GM23338 (cell line): Measurements from ENCODE around the gene RAX2. TPM values are rescaled to one million over a fixed set of nuclear protein-coding genes. Genes with fewer than 3 reads are reported as not detected.

Source experiments
- ATAC-seq: fragments of 200-7000 bp; cut with Tn5 transposase; 3 replicates; pipeline ENCODE4 v1.9.1; 2020
- DNase-seq: peaks from one replicate; pipeline ENCODE4 v3.0.0-alpha.2; 2015; ENCODE audit warnings: low spot score
- H2AFZ ChIP-seq: fragments of 200-600 bp; sonication (generic); 2 replicates; pipeline ENCODE4 v1.8.0; 2016; ENCODE audit warnings: antibody characterized with exemption, mild to moderate bottlenecking, moderate library complexity
- H3F3A ChIP-seq: fragments of 200-600 bp; sonication (generic); replicated peaks from 2 replicates; pipeline ENCODE4 v1.8.0; 2017; ENCODE audit warnings: antibody characterized with exemption, mixed run types, low read depth
- H3K27ac ChIP-seq: fragments of 200-600 bp; sonication (generic); 2 replicates; pipeline ENCODE4 v1.6.1; 2016; ENCODE audit warnings: low read depth
- H3K27me3 ChIP-seq: fragments of 200-600 bp; sonication (generic); 2 replicates; pipeline ENCODE4 v1.8.0; 2016; ENCODE audit warnings: mild to moderate bottlenecking, mixed run types, moderate library complexity; ENCODE audit not compliant: insufficient read depth
- H3K36me3 ChIP-seq: fragments of 200-600 bp; sonication (generic); 2 replicates; pipeline ENCODE4 v1.8.0; 2016; ENCODE audit warnings: mild to moderate bottlenecking; ENCODE audit not compliant: insufficient read depth
- H3K4me1 ChIP-seq: fragments of 200-600 bp; sonication (generic); 2 replicates; pipeline ENCODE4 v1.8.0; 2016; ENCODE audit warnings: mild to moderate bottlenecking, moderate library complexity; ENCODE audit not compliant: insufficient read depth
- H3K4me2 ChIP-seq: fragments of 200-600 bp; sonication (generic); 2 replicates; pipeline ENCODE4 v1.7.1; 2017; ENCODE audit warnings: mixed run types
- H3K4me3 ChIP-seq: fragments of 200-600 bp; sonication (generic); 2 replicates; pipeline ENCODE4 v1.6.1; 2016; ENCODE audit warnings: mixed run types
- H3K79me2 ChIP-seq: fragments of 200-600 bp; sonication (generic); replicated peaks from 2 replicates; pipeline ENCODE4 v1.8.0; 2017; ENCODE audit warnings: mild to moderate bottlenecking; ENCODE audit not compliant: insufficient read depth
- H3K9me2 ChIP-seq: fragments of 200-600 bp; sonication (generic); 2 replicates; pipeline ENCODE4 v1.8.0; 2017; ENCODE audit not compliant: insufficient read depth
- H4K20me1 ChIP-seq: fragments of 200-600 bp; sonication (generic); replicated peaks from 2 replicates; pipeline ENCODE4 v1.8.0; 2017; ENCODE audit warnings: mild to moderate bottlenecking; ENCODE audit not compliant: insufficient read depth
- H3K27ac Mint-ChIP-seq: 2 replicates; pipeline ENCODE4 v1.8.0; 2020; ENCODE audit warnings: inconsistent platforms, mild to moderate bottlenecking, moderate library complexity, mixed read lengths
- H3K27me3 Mint-ChIP-seq: 3 replicates; pipeline ENCODE4 v1.8.0; 2022; ENCODE audit warnings: low read depth, mild to moderate bottlenecking, moderate library complexity, mixed read lengths, inconsistent platforms; ENCODE audit not compliant: insufficient read depth, poor library complexity
- H3K36me3 Mint-ChIP-seq: 3 replicates; pipeline ENCODE4 v1.8.0; 2021; ENCODE audit warnings: low read depth, mild to moderate bottlenecking, inconsistent platforms, moderate library complexity, mixed read lengths
- H3K4me1 Mint-ChIP-seq: 3 replicates; pipeline ENCODE4 v1.8.0; 2020; ENCODE audit warnings: mild to moderate bottlenecking, inconsistent platforms, mixed read lengths
- H3K4me3 Mint-ChIP-seq: 3 replicates; pipeline ENCODE4 v1.8.0; 2021; ENCODE audit warnings: moderate library complexity, mild to moderate bottlenecking, inconsistent platforms, mixed read lengths
- H3K9me3 Mint-ChIP-seq: 3 replicates; pipeline ENCODE4 v1.8.0; 2020; ENCODE audit warnings: moderate library complexity, mild to moderate bottlenecking, inconsistent platforms, mixed read lengths
- CREB1 ChIP-seq: fragments of 250-450 bp; sonication (Bioruptor Pico); IDR thresholded peaks from 2 replicates; pipeline ENCODE4 v1.5.0; 2020; ENCODE audit warnings: low read depth, mild to moderate bottlenecking, moderate library complexity
- EZH2phosphoT487 ChIP-seq: fragments of 200-600 bp; sonication (generic); IDR thresholded peaks from one replicate; pipeline ENCODE4 v1.8.1; 2018; ENCODE audit warnings: antibody characterized with exemption; ENCODE audit not compliant: unreplicated experiment
- NANOG ChIP-seq: IDR thresholded peaks from 2 replicates; pipeline ENCODE4 v1.6.1; 2016; ENCODE audit warnings: antibody characterized with exemption, borderline replicate concordance
- ZNF331 ChIP-seq: fragments of 250-450 bp; sonication (Bioruptor Pico); IDR thresholded peaks from 2 replicates; pipeline ENCODE4 v1.5.0; 2020; ENCODE audit warnings: low read depth, mild to moderate bottlenecking, moderate library complexity
- polyA plus RNA-seq: library from polyadenylated mRNA; unstranded; fragments of >200 nt; fragmentation: Nextera tagmentation; extraction: Ambion mirVana; gene quantifications from 2 replicates; pipeline ENCODE4 v1.2.1, GENCODE V29; 2016
- total RNA-seq: library from RNA; depleted of rRNA; stranded (reverse); fragments of >200 nt; shearing (Covaris generic); gene quantifications from 2 replicates; pipeline ENCODE4 v1.2.3, GENCODE V29; 2014
- TF ChIP-seq, protein P1 (sequence below): fragments of 250-450 bp; sonication (Bioruptor Pico); IDR thresholded peaks from 2 replicates; pipeline ENCODE4 v1.5.0; 2020; ENCODE audit warnings: mild to moderate bottlenecking, moderate library complexity
- TF ChIP-seq, protein P2 (sequence below), 2 experiments: fragments of 200-600 bp in 1 of 2; sonication (generic) in 1 of 2; conservative IDR thresholded peaks; 2 replicates each; pipeline versions ENCODE4 v1.5.1 to v1.6.1; 2016 to 2017; ENCODE audit warnings: antibody characterized with exemption in 2 of 2, low read depth in 2 of 2, mild to moderate bottlenecking in 2 of 2, moderate library complexity in 1 of 2
- TF ChIP-seq, protein P3 (sequence below): IDR thresholded peaks from one replicate; pipeline ENCODE4 v1.6.1; 2018; ENCODE audit warnings: antibody characterized with exemption; ENCODE audit not compliant: unreplicated experiment

The RAX2 gene
- total and polyA plus RNA-seq, 2 experiments from 2014 or later, result 0.13 TPM; not detected in 1

DNA sequence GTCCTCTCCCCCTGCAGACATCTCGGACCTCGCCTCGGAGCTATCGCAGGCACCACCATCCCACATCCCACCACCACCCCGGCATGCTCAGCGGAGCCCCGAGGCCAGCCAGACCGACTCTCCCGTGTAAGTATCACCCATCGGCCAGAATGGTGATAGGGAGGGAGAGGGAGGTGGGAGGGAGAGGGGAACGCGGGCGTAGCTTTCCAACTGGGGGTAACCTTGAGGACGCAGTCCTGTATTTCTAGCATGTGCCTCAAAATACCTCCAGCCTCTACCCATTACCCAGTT, 37.8 kb downstream of the RAX2 start:
- TF ChIP-seq CREB1 (CRISPR knock-in tag) (no peak), ZNF331 (CRISPR knock-in tag) (no peak), EZH2phosphoT487 (no peak), NANOG (no peak)
- TF ChIP-seq, protein P1, sequence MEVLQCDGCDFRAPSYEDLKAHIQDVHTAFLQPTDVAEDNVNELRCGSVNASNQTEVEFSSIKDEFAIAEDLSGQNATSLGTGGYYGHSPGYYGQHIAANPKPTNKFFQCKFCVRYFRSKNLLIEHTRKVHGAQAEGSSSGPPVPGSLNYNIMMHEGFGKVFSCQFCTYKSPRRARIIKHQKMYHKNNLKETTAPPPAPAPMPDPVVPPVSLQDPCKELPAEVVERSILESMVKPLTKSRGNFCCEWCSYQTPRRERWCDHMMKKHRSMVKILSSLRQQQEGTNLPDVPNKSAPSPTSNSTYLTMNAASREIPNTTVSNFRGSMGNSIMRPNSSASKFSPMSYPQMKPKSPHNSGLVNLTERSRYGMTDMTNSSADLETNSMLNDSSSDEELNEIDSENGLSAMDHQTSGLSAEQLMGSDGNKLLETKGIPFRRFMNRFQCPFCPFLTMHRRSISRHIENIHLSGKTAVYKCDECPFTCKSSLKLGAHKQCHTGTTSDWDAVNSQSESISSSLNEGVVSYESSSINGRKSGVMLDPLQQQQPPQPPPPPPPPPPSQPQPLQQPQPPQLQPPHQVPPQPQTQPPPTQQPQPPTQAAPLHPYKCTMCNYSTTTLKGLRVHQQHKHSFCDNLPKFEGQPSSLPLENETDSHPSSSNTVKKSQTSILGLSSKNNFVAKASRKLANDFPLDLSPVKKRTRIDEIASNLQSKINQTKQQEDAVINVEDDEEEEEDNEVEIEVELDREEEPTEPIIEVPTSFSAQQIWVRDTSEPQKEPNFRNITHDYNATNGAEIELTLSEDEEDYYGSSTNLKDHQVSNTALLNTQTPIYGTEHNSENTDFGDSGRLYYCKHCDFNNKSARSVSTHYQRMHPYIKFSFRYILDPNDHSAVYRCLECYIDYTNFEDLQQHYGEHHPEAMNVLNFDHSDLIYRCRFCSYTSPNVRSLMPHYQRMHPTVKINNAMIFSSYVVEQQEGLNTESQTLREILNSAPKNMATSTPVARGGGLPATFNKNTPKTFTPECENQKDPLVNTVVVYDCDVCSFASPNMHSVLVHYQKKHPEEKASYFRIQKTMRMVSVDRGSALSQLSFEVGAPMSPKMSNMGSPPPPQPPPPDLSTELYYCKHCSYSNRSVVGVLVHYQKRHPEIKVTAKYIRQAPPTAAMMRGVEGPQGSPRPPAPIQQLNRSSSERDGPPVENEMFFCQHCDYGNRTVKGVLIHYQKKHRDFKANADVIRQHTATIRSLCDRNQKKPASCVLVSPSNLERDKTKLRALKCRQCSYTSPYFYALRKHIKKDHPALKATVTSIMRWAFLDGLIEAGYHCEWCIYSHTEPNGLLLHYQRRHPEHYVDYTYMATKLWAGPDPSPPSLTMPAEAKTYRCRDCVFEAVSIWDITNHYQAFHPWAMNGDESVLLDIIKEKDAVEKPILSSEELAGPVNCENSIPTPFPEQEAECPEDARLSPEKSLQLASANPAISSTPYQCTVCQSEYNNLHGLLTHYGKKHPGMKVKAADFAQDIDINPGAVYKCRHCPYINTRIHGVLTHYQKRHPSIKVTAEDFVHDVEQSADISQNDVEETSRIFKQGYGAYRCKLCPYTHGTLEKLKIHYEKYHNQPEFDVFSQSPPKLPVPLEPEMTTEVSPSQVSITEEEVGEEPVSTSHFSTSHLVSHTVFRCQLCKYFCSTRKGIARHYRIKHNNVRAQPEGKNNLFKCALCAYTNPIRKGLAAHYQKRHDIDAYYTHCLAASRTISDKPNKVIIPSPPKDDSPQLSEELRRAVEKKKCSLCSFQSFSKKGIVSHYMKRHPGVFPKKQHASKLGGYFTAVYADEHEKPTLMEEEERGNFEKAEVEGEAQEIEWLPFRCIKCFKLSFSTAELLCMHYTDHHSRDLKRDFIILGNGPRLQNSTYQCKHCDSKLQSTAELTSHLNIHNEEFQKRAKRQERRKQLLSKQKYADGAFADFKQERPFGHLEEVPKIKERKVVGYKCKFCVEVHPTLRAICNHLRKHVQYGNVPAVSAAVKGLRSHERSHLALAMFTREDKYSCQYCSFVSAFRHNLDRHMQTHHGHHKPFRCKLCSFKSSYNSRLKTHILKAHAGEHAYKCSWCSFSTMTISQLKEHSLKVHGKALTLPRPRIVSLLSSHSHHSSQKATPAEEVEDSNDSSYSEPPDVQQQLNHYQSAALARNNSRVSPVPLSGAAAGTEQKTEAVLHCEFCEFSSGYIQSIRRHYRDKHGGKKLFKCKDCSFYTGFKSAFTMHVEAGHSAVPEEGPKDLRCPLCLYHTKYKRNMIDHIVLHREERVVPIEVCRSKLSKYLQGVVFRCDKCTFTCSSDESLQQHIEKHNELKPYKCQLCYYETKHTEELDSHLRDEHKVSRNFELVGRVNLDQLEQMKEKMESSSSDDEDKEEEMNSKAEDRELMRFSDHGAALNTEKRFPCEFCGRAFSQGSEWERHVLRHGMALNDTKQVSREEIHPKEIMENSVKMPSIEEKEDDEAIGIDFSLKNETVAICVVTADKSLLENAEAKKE (CRISPR knock-in tag), result no peak
- no peaks in the 10 kb centered on the region for H4K20me1 ChIP-seq

DNA sequence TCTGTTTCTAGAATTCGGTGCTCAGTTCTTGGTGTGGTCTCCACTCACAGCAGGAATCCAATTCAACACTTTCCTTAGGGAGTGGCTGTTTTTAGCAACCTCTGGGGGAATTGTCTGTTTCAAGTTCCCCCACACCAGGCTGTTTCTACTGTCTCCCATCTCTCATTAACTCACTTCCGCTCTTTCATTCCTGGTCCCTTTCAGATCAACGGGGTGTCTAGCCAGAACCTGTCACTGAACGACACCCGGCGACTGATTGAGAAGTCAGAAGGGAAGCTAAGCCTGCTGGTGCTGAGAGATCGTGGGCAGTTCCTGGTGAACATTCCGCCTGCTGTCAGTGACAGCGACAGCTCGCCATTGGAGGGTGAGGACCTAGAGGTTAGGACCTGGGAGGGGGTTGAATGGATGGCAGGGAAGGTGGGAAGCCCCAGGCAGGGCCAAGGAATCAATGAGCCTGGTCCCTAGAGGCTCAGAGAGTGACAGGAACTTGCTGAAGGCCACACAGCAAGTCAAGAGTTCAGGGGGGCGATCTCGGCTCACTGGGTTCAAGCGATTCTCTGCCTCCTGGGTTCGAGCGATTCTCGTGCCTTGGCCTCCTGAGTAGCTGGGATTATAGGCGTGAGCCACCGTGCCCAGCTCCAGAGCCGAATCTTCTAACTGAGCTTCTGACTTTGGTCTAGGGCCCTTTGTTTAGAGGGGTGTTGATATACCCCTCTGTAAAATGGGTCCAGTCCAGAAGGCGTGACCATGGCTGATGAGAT, 38.3 kb downstream of the RAX2 start:
- Mint-ChIP-seq H3K36me3 (0 out of 3 replicates have a peak, but pooled peaks cover 3% of the 10 kb centered on the region), H3K27ac (no peak overlapping the region), H3K9me3 (no peaks in the 10 kb centered on the region), H3K27me3 (peaks cover 13% of the 10 kb centered on the region), H3K4me3 (no peak overlapping the region), H3K4me1 (no peaks in the 10 kb centered on the region; the same call in 2 of the 3 replicates)
- peaks cover 4% of the 10 kb centered on the region; the same call in 1 of the 2 replicates for H3K36me3 ChIP-seq
- H3K27ac ChIP-seq, result no peak overlapping the region
- no peaks in the 10 kb centered on the region for H3K4me1 ChIP-seq
- H3K9me2 ChIP-seq, result no peaks in the 10 kb centered on the region
- ATAC-seq (no peak), DNase-seq (no peak)
- H3K4me2 ChIP-seq, result no peak overlapping the region
- H3K79me2 ChIP-seq, result no peaks in the 10 kb centered on the region
- no peaks in the 10 kb centered on the region for H4K20me1 ChIP-seq
- no peaks in the 10 kb centered on the region for H3K27me3 ChIP-seq
- H2AFZ ChIP-seq, result no peak overlapping the region
- no peaks in the 10 kb centered on the region for H3F3A ChIP-seq
- no peak overlapping the region for H3K4me3 ChIP-seq
- TF ChIP-seq, protein P2, sequence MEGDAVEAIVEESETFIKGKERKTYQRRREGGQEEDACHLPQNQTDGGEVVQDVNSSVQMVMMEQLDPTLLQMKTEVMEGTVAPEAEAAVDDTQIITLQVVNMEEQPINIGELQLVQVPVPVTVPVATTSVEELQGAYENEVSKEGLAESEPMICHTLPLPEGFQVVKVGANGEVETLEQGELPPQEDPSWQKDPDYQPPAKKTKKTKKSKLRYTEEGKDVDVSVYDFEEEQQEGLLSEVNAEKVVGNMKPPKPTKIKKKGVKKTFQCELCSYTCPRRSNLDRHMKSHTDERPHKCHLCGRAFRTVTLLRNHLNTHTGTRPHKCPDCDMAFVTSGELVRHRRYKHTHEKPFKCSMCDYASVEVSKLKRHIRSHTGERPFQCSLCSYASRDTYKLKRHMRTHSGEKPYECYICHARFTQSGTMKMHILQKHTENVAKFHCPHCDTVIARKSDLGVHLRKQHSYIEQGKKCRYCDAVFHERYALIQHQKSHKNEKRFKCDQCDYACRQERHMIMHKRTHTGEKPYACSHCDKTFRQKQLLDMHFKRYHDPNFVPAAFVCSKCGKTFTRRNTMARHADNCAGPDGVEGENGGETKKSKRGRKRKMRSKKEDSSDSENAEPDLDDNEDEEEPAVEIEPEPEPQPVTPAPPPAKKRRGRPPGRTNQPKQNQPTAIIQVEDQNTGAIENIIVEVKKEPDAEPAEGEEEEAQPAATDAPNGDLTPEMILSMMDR (conservative IDR thresholded peaks at IDR 0.05; ENCODE audit: low read depth in 2 of 2), result no peak
- no peak for TF ChIP-seq EZH2phosphoT487
- TF ChIP-seq, protein P3, sequence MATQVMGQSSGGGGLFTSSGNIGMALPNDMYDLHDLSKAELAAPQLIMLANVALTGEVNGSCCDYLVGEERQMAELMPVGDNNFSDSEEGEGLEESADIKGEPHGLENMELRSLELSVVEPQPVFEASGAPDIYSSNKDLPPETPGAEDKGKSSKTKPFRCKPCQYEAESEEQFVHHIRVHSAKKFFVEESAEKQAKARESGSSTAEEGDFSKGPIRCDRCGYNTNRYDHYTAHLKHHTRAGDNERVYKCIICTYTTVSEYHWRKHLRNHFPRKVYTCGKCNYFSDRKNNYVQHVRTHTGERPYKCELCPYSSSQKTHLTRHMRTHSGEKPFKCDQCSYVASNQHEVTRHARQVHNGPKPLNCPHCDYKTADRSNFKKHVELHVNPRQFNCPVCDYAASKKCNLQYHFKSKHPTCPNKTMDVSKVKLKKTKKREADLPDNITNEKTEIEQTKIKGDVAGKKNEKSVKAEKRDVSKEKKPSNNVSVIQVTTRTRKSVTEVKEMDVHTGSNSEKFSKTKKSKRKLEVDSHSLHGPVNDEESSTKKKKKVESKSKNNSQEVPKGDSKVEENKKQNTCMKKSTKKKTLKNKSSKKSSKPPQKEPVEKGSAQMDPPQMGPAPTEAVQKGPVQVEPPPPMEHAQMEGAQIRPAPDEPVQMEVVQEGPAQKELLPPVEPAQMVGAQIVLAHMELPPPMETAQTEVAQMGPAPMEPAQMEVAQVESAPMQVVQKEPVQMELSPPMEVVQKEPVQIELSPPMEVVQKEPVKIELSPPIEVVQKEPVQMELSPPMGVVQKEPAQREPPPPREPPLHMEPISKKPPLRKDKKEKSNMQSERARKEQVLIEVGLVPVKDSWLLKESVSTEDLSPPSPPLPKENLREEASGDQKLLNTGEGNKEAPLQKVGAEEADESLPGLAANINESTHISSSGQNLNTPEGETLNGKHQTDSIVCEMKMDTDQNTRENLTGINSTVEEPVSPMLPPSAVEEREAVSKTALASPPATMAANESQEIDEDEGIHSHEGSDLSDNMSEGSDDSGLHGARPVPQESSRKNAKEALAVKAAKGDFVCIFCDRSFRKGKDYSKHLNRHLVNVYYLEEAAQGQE, result no peak
- TF ChIP-seq ZNF331 (CRISPR knock-in tag), result no peak

More for the DNA sequence above, 37.8 kb downstream of the RAX2 start:
- no peaks in the 10 kb centered on the region for H3F3A ChIP-seq
- no peaks in the 10 kb centered on the region for H3K9me2 ChIP-seq
- H3K4me1 ChIP-seq, result no peaks in the 10 kb centered on the region
- Mint-ChIP-seq H3K27ac (no peak overlapping the region), H3K27me3 (peaks cover 11% of the 10 kb centered on the region), H3K9me3 (no peaks in the 10 kb centered on the region), H3K36me3 (0 out of 3 replicates have a peak, but pooled peaks cover 3% of the 10 kb centered on the region), H3K4me3 (no peak overlapping the region), H3K4me1 (no peaks in the 10 kb centered on the region)
- DNase-seq (no peak), ATAC-seq (no peak)
- no peaks in the 10 kb centered on the region for H3K79me2 ChIP-seq
- no peak overlapping the region for H3K27ac ChIP-seq
- no peak overlapping the region for H3K4me2 ChIP-seq
- H3K27me3 ChIP-seq, result no peaks in the 10 kb centered on the region
- peaks cover 4% of the 10 kb centered on the region; the same call in 1 of the 2 replicates for H3K36me3 ChIP-seq
- H2AFZ ChIP-seq, result no peak overlapping the region
- no peak overlapping the region for H3K4me3 ChIP-seq
